ENCODE data around the gene TBL1XR1. TPM values are rescaled to one million over a fixed set of nuclear protein-coding genes. Genes with fewer than 3 reads are reported as not detected.

The TBL1XR1 gene
- total RNA-seq, 1 donor from 2014 or later, result 243 TPM

- DNase-seq (ENCODE audit: low spot score in 2 of 2, unreplicated experiment in 2 of 2), result no peak
- peak overlapping the region; percentile 90 for H3K27ac Mint-ChIP-seq
Observed at GRCh38 chr3:177199206-177199760, 2.0 kb upstream of the TBL1XR1 start.

GRCh38 chr3:177197727-177198460 is 612 bp upstream of the TBL1XR1 start:
- TF ChIP-seq, protein P1, sequence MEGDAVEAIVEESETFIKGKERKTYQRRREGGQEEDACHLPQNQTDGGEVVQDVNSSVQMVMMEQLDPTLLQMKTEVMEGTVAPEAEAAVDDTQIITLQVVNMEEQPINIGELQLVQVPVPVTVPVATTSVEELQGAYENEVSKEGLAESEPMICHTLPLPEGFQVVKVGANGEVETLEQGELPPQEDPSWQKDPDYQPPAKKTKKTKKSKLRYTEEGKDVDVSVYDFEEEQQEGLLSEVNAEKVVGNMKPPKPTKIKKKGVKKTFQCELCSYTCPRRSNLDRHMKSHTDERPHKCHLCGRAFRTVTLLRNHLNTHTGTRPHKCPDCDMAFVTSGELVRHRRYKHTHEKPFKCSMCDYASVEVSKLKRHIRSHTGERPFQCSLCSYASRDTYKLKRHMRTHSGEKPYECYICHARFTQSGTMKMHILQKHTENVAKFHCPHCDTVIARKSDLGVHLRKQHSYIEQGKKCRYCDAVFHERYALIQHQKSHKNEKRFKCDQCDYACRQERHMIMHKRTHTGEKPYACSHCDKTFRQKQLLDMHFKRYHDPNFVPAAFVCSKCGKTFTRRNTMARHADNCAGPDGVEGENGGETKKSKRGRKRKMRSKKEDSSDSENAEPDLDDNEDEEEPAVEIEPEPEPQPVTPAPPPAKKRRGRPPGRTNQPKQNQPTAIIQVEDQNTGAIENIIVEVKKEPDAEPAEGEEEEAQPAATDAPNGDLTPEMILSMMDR (IDR thresholded peaks at IDR 0.05; ENCODE audit: unreplicated experiment), result no peak
- Mint-ChIP-seq H3K27me3 (ENCODE audit: low read depth) (no peaks in the 10 kb centered on the region), H3K4me3 (peak overlapping the region; percentile 61), H3K9me3 (no peaks in the 10 kb centered on the region), H3K4me1 (peaks cover 45% of the 10 kb centered on the region), H3K36me3 (no peaks in the 10 kb centered on the region), H3K27ac (peak overlapping the region; percentile 92)
- DNase-seq (ENCODE audit: low spot score in 2 of 2, unreplicated experiment in 2 of 2), result no peak

More at GRCh38 chr3:177199206-177199760, 2.0 kb upstream of the TBL1XR1 start:
- TF ChIP-seq, protein P1 (IDR thresholded peaks at IDR 0.05; ENCODE audit: unreplicated experiment), result no peak
- Mint-ChIP-seq H3K27me3 (ENCODE audit: low read depth) (no peaks in the 10 kb centered on the region), H3K4me3 (no peak overlapping the region), H3K9me3 (no peaks in the 10 kb centered on the region), H3K4me1 (peaks cover 35% of the 10 kb centered on the region), H3K36me3 (no peaks in the 10 kb centered on the region)

DNA sequence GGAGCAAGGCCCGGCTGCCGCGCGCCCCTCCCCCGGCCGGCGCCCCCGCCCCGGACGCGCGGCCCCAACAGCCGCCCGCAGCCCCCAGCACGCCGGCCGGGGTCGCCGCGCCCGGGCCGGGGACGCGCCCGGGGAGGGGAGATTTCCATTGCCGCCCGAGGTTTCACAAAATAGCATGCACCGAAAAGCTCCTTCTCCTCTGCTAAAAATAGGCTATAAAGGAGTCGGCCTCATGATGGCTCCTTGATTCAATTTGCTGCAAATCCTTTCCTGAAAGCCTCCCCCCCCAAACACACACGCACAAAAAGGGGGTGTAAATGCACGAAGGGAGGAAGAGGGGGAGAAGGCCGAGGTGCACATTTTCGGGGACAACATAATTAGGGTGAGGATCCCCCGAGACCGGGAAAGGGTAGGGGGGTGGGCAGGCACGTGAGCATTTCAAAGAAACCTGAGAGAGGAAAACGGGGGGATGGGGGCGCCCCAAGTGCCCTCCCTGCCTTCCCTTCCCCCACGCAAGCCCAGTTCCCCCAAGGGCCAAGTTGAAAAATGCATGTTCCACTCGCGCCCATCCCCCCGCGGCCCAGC is 734 bp downstream of the TBL1XR1 start:
- Mint-ChIP-seq H3K9me3 (no peaks in the 10 kb centered on the region), H3K4me3 (peak overlapping the region; percentile 98), H3K27ac (peak overlapping the region; percentile 99), H3K36me3 (peaks cover 3% of the 10 kb centered on the region), H3K27me3 (ENCODE audit: low read depth) (no peaks in the 10 kb centered on the region), H3K4me1 (peaks cover 45% of the 10 kb centered on the region)
- peak; percentile 22 to 51 for DNase-seq (ENCODE audit: low spot score in 2 of 2, unreplicated experiment in 2 of 2)
- TF ChIP-seq, protein P1 (IDR thresholded peaks at IDR 0.05; ENCODE audit: unreplicated experiment), result no peak

DNA sequence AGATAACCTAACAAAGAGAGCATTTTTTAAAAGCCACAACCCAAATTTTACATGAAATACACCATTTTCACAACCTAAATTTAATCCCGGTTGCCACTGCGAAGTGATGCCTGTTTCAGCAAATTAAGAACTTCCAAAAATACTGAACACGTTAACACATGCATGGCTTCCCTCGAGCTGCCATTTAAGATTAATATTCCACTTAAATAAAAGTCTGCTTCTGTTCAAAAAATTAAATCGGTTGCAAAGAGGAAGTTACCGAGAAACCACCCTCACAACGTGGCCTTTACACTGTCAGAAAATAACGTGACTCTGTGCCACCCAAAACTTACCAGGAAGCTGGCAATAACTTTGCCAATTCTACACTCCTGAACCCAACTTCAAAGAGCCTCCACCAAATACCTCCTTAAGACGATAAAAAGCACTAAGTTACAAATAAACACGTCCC is 1.2 kb downstream of the TBL1XR1 start:
- Mint-ChIP-seq H3K4me3 (peak overlapping the region; percentile 98), H3K27ac (peak overlapping the region; percentile 98)
- TF ChIP-seq, protein P1 (IDR thresholded peaks at IDR 0.05; ENCODE audit: unreplicated experiment), result no peak

DNA sequence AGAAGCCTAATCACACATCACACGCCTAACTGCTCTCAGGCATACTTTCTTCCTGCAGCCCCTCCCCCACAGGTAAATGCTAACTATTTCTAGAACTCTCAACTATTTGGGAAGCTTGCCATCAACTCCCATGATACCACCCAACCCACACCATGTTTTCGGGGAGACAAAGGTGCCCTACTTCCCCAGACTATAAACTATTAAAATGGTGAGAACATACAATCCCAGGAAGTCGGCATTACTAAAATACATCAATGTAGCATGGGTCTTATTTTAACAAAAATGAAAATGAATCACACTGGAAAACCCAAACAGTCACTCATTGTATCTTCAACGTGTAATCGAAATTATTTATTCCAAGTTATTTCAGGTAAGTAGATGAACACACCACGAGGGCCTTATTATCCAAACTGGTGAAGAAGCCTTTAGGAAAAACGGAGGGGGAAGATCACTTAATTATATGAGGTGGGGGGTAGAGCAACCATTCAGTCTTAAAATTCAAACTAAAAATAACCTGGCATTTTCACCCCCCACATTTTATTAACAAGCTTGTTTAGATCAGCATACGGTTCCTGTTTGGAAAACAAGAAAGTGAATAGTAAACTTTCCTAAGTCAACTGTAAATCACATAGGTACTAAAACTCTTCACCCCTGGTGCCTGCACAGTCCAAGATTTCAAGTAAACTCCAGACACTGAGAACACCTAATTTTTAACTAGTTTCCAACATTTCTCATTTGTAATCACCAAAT is 1.9 kb downstream of the TBL1XR1 start:
- Mint-ChIP-seq H3K4me1 (peaks cover 54% of the 10 kb centered on the region), H3K36me3 (peaks cover 5% of the 10 kb centered on the region), H3K27me3 (ENCODE audit: low read depth) (no peaks in the 10 kb centered on the region), H3K4me3 (peak overlapping the region; percentile 98), H3K9me3 (no peaks in the 10 kb centered on the region), H3K27ac (peak overlapping the region; percentile 98)
- TF ChIP-seq, protein P1 (IDR thresholded peaks at IDR 0.05; ENCODE audit: unreplicated experiment), result no peak
- DNase-seq (ENCODE audit: low spot score in 2 of 2, unreplicated experiment in 2 of 2), result no peak

More for the DNA sequence above, 1.2 kb downstream of the TBL1XR1 start:
- Mint-ChIP-seq H3K27me3 (ENCODE audit: low read depth) (no peaks in the 10 kb centered on the region), H3K9me3 (no peaks in the 10 kb centered on the region), H3K36me3 (peaks cover 5% of the 10 kb centered on the region), H3K4me1 (peaks cover 49% of the 10 kb centered on the region)
- no peak for DNase-seq (ENCODE audit: low spot score in 2 of 2, unreplicated experiment in 2 of 2)

Data from mesothelial cell of epicardium (in vitro differentiated cells).